Measurements from ENCODE around the gene DCST2.
A peak's percentile ranks its signal among the peaks of the same experiment; 100 is the strongest.

DCST2 gene

DNA sequence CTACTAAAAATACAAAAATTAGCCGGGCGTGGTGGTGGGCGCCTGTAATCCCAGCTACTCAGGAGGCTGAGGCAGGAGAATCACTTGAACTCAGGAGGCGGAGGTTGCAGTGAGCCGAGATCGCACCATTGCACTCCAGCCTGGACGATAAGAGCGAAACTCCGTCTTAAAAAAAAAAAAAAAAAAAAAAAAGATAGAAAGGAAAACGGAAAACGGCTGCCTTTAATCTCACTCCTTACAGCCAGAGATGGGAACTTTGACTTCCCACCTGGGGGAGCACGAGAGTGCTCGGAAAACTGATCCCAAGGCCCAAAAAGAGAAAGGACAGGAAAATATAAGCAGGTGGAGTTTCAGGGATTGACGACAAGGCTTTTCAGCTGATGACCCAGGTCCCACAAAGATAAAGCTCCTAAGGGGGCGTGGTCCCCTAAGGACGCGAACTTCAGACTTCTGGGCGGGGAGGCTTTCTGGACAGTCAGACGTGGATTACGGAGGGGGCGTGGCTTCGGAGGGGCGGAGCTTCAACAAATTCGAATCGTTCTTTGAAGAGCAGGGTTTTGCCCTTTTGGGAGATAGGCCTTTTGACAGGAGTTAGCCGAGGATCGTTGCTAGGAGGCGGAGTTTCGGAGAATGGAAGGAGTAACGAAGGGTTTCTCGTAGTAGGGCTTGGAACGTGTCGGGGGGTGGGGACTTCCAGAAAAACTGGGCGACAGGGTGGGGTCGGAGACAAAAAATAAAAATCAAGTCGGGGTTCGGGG lies 60.1 kb downstream of the DCST2 start:
- DNase-seq = peak; percentile 97

DNA sequence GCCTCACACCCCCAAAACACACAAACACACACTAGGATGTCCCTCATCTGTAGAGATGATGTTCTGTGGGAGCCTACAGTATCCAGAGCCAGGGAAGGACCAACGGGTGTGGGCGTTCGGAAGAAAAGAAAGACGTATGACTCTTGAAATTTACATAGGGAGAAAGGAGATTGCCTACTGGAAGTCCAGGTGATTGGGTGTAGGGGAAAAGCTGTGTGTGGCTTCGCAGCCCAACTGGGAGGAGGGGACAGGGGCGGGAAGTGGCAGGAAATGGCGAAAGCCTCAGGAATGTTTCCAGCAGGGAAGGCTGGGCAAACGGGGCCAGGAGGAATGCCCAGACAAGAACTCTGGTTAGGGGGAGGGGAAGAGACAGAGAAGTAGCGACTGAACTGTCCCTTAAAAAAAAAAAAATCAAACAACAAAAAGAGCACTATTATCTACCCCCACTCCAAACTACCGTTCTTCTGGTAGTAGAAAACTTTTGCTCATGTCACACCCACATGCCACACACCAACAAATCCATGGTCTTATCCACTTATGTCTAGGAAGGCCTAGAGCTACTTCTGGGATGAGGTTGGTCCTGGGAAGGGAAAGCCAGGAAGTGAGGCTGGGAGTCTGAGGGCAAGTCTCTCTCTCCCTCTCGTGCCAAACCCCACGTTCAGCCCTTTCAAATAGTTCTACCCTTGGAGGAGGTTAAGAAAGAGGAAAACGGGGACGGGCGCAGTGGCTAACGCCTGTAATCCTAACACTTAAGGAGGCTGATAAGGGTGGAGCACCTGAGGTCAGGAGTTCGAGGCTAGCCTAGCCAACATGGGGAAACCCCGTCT lies 60.9 kb downstream of the DCST2 start:
- DNase-seq = peak; percentile 98

DNA sequence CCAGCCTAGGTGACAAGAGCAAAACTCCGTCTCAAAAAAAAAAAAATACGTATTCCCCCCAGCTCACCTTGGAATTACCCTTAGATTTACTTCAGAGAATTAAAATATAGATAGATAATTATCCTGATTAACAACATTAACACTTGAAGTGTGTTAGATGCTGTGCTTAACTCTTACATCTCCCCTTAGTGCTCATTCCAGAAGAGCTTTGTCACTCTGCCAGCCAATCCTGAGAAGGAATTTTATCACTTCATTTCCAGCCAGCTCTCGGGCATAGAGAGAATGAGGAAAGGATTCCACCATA lies 61.4 kb downstream of the DCST2 start:
- DNase-seq = peak; percentile 89

DNA sequence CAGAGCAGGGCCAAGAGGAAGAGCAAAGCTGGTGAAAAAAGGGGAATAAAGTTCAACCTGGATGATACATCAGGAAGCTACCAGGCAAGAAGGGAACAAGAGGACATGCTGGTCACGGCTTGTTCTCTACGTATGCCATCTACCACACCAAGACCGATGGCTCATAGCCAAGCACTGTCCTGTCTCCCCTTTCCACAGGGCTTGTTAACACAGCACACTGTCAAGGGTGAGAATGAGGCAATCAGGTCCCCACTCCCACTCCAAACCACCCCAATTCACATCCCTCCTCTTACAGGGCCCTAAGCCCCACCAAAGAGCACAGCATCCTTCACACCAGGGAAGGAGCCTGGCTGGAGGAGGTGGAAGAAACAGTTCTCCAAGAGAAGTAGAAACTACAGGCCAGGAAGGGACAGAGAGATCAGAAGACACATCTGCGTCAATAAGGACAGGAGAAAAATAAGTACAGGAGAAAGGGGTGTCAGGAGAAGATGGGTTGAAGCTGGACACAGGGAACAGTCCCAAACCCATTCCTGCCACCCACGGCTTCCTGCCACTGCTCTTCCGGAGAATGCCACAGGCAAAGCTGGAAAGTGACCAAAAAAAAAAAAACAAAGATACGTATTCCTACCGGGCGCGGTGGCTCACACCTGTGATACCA lies 62.1 kb downstream of the DCST2 start:
- DNase-seq = no peak

DNA sequence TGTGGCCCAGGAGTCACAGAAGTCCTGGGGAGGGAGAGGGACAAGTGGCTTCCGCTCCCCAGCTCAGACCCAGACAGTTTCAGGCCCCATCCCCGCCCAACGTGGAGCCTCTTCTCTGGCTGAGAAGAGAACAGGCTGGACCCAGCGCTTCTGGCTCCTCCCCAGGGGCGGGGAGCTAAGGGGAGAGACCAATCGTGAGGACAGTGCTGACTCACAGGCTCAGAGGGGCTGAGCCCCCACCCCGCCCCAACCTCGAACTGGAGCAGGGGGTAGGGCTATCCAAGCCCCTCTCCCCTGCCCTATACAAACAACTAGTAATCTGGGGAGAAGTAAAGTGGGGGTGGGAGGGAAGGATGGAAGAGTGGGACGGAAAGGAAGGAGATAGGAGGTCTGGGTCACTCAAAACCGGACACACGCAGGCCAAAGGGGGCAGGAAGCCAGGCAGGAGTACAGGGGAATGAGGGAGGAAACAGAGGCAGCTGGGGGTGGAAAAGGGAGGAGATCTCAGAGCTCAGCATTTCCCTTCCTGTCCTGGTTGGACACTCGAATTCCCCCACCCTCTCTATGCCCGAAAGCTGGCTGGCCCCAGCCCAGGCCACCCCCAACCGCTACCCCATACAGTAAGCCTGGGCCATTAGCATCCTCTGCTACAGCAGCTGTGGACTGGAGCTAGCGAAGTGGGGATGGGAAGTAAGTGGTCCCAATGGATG lies 62.8 kb downstream of the DCST2 start, which contains the start of gene SHC1:
SHC1 (minus strand) TSS at position 117 of the 710 bp plus-strand sequence. CDS start 221 bp downstream, outside the sequence.
- peak; percentile 97 for DNase-seq

DNA sequence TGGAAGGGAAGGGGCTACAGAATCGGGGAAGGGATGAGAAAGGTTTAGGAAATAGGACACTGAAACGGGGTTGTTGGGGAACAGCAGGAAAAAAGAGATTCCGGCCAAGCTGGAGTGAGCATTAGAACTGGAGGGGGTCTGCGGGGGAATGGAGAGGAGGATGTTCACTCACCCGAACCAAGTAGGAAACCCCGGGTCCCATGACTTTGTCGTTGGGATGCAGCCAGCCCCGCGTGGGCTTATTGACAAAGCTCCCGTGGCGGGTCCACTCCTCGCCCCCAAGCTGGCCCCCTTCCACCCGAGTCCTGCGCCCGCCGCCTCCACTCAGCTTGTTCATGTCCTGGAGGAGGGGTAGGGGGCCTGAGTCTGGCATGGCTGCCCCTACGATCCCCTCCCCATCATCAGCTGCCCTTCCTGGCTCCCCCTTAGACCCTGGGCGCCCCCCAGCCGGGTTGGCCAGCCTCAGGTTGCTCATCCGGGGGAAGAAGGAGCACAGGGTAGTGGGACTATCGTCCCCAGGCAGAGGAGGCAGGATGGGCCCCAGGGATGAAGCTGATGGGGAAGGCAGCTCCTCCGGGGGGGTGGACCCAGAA lies 63.6 kb downstream of the DCST2 start:
- no peak for DNase-seq

DNA sequence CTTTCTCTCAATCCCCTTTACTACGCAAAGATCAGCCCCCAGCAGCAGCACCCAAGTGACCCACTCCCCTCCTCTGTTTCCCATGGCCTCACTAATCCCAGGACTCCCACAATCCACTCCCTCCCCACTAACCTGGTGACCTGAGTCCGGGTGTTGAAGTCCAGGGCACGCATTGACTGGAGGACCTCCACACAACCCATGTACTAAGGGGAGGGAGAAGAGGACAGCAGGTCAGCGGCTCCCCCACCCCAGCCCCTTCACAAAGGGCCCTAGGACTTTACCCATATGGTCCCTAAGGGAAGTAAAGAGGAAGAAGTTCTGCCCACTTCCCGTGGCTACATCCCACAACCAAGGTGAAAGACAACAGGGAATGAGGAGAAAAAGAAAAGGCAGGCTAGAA lies 64.3 kb downstream of the DCST2 start:
- DNase-seq = no peak

DNA sequence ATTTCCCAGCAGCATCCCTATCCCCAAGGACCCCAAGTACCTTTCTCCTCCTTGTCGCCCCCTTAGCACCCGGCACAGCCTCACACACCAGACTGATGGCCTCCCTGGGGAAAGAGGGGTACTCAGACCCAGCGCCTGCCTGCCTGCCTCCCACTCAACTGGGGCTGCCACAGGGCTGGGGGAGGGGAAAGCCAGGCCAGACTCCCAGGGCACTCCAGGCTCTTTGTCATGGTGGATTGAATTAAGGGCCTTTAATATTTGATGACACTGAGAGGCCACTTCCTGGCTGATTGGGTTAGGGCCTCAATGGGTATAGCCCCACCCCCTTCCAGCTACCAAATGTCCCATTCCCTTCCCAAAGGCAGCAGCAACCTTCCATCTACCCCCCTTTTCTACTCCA lies 64.8 kb downstream of the DCST2 start:
- no peak for DNase-seq

Measured in fibroblast of upper back skin (primary cell).